ENCODE results near the gene GAL3ST2. TPM values are rescaled to one million over a fixed set of nuclear protein-coding genes. Genes with fewer than 3 reads are reported as not detected.
A peak's percentile ranks its signal among the peaks of the same experiment; 100 is the strongest.
"Not testable (repeated sequence)": the region's sequence is repeated elsewhere in the genome, so short reads cannot be mapped to it uniquely, and the experiment has no call there.

The GAL3ST2 gene
- total RNA-seq, 6 experiments from 2014 or later = 0.53 to 0.83 (median 0.70) TPM; not detected in 3

DNA sequence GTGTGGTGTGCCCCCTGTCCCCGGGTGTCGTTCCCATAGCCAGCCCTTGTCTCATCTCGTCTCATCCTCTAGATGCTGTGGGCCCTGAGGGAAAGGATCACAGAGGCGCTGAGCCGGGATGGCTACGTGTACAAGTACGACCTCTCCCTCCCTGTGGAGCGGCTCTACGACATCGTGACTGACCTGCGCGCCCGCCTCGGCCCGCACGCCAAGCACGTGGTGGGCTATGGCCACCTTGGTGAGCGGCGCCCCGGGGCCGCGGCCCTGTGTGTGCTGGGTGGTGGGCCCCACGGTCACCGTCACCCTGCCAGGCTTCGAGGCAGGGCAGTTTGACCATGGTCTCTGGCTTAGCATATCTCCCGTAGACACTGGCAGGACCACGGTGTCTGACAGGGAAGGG is 20.8 kb upstream of the GAL3ST2 start:
- Histone ChIP-seq H3K27me3 (no peaks in the 10 kb centered on the region), H3K36me3 (peaks cover 0 to 24% (median 9%) of the 10 kb centered on the region in 4 donors), H3K9me3 (no peaks in the 10 kb centered on the region), H3K27ac (no peak overlapping the region), H3K4me1 (no peaks in the 10 kb centered on the region), H3K4me3 (no peak overlapping the region)
- ATAC-seq = no peak
- no peak for DNase-seq
- TF ChIP-seq POLR2A (IDR thresholded peaks at IDR 0.05) = no peak
- TF ChIP-seq, protein P1, sequence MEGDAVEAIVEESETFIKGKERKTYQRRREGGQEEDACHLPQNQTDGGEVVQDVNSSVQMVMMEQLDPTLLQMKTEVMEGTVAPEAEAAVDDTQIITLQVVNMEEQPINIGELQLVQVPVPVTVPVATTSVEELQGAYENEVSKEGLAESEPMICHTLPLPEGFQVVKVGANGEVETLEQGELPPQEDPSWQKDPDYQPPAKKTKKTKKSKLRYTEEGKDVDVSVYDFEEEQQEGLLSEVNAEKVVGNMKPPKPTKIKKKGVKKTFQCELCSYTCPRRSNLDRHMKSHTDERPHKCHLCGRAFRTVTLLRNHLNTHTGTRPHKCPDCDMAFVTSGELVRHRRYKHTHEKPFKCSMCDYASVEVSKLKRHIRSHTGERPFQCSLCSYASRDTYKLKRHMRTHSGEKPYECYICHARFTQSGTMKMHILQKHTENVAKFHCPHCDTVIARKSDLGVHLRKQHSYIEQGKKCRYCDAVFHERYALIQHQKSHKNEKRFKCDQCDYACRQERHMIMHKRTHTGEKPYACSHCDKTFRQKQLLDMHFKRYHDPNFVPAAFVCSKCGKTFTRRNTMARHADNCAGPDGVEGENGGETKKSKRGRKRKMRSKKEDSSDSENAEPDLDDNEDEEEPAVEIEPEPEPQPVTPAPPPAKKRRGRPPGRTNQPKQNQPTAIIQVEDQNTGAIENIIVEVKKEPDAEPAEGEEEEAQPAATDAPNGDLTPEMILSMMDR (IDR thresholded peaks at IDR 0.05) = no peak
- 91% methylated on average over 7 of the region's 27 CpGs for WGBS (ENCODE audit: insufficient coverage, low coverage, low lambda C conversion rate, missing lambda C conversion rate)
- intact Hi-C loops (cut with DNase I) = no loop called here

DNA sequence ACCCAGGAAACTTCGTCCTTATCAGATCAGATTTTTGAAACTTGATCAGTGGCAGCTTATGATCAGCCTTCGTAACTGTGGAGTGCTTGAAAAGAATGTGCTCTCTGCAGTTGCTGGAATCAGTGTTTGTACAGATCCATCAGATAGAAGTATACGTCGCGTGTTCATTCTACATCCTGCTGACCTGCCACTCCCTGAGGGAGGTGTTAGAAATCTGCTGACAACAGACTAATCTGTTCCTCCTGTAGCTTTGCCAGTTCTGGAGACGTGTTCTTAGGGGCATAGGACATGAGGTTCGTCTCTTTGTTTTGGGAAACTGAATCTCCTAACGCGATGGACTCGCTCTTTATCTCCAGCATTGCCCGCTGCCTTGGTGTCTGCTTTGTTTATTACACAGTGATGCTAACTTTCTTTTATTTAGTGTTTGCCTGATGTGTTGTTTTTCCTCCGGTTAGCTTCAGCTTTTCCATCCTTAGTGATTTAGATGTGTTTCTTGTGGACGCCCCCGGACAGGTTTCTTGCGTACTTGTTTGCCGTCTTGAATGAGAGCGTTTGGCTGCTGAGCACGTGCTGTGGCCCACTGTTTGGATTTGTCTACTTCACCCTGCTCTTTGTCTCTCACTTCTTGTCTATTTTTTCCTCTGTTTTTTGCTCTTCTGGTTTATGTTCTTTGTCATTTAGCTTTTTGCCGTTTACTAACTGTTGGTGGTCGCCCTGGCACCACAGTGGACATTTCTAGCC is 17.4 kb upstream of the GAL3ST2 start:
- whole genome bisulfite sequencing (ENCODE audit: insufficient coverage, low coverage, low lambda C conversion rate, missing lambda C conversion rate) = 70% methylated on average over 19 of the region's 20 CpGs
- H3K4me1 ChIP-seq = no peaks in the 10 kb centered on the region
- H3K36me3 ChIP-seq = peaks cover 0 to 24% (median 6%) of the 10 kb centered on the region in 4 donors
- no peak overlapping the region for H3K27ac ChIP-seq
- no peaks in the 10 kb centered on the region for H3K27me3 ChIP-seq
- no peaks in the 10 kb centered on the region for H3K9me3 ChIP-seq
- TF ChIP-seq, protein P1 (IDR thresholded peaks at IDR 0.05) = no peak
- TF ChIP-seq POLR2A (IDR thresholded peaks at IDR 0.05) = no peak
- DNase-seq (no peak), ATAC-seq (peak in 2 of 4 donors; percentile 34 to 35)
- H3K4me3 ChIP-seq = no peak overlapping the region
- intact Hi-C loops (cut with DNase I) = no loop called here

DNA sequence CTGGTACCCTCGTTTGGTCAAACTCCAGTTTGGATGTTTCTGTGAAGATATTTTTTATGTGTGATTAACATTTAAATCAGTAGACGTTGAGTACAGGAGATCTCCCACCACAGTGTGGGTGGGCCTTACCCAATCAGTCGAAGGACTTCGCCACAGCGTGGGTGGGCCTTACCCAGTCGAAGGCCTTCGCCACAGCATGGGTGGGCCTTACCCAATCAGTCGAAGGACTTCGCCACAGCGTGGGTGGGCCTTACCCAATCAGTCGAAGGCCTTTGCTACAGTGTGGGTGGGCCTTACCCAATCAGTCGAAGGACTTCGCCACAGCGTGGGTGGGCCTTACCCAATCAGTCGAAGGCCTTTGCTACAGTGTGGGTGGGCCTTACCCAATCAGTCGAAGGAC is 16.7 kb upstream of the GAL3ST2 start:
- intact Hi-C loops (cut with DNase I); H3K27me3 ChIP-seq; DNase-seq; H3K9me3 ChIP-seq; H3K27ac ChIP-seq; H3K4me1 ChIP-seq; H3K4me3 ChIP-seq; ATAC-seq: not testable (repeated sequence)
- peaks cover 0 to 20% (median 6%) of the 10 kb centered on the region in 4 donors for H3K36me3 ChIP-seq
- 87% methylated on average over 6 of the region's 16 CpGs for WGBS (ENCODE audit: insufficient coverage, low coverage, low lambda C conversion rate, missing lambda C conversion rate)

DNA sequence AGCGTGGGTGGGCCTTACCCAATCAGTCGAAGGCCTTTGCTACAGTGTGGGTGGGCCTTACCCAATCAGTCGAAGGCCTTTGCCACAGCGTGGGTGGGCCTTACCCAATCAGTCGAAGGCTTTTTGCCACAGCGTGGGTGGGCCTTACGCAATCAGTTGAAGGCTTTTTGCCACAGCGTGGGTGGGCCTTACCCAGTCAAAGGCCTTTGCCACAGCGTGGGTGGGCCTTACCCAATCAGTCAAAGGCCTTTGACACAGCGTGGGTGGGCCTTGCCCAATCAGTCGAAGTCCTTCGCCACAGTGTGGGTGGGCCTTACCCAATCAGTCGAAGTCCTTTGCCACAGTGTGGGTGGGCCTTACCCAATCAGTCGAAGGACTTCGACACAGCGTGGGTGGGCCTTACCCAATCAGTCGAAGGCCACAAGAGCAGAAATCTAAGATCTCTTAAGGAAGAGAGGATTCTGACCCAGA is 16.3 kb upstream of the GAL3ST2 start:
- no CpG with 5 or more reads among the region's 17 CpGs for WGBS (ENCODE audit: insufficient coverage, low coverage, low lambda C conversion rate, missing lambda C conversion rate)
- no peak for ATAC-seq
- intact Hi-C loops (cut with DNase I) = no loop called here
- H3K36me3 ChIP-seq = peaks cover 0 to 19% (median 6%) of the 10 kb centered on the region in 4 donors
- no peaks in the 10 kb centered on the region for H3K9me3 ChIP-seq
- H3K4me3 ChIP-seq = no peak overlapping the region
- H3K27ac ChIP-seq = no peak overlapping the region
- no peak for TF ChIP-seq POLR2A (IDR thresholded peaks at IDR 0.05)
- TF ChIP-seq, protein P1 (IDR thresholded peaks at IDR 0.05) = no peak
- no peaks in the 10 kb centered on the region for H3K4me1 ChIP-seq
- H3K27me3 ChIP-seq = no peaks in the 10 kb centered on the region
- no peak for DNase-seq

DNA sequence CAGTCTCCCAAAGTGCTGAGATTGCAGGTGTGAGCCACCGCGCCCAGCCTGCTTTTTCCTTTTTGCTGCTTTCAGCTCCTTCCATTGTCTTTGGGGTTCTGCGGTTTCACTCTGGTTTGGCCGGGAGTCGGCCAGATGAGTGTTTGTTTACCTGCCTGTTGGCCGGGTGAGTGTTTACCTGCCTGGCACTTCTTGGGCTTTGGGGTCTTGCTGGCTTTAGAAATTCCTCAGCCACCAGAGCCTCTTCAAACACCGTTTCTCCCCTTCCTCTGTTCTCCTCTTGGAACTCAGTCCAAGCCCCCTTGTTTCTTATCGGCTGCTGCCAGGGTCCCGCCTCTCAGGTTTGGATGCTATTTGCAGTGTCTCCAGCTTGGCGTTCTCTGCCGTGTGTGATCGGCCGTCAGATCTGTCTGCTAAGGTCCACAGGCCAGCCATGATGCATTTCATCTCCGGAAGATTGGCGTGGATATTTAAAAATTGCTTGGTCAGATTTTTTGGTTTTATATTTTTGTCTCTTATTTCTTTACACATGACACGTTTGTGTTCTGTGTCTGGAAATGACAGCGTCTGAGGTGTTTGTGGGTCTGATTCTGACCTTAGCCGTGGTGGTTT is 14.2 kb upstream of the GAL3ST2 start:
- WGBS (ENCODE audit: insufficient coverage, low coverage, low lambda C conversion rate, missing lambda C conversion rate) = 58% methylated on average over 16 of the region's 18 CpGs
- no peak overlapping the region for H3K27ac ChIP-seq

More for the DNA sequence above, 14.2 kb upstream of the GAL3ST2 start:
- no peak for DNase-seq
- Histone ChIP-seq H3K36me3 (peaks cover 0 to 7% (median 0%) of the 10 kb centered on the region in 4 donors), H3K9me3 (no peaks in the 10 kb centered on the region), H3K4me3 (no peak overlapping the region), H3K4me1 (no peaks in the 10 kb centered on the region), H3K27me3 (no peaks in the 10 kb centered on the region)
- TF ChIP-seq, protein P1 (IDR thresholded peaks at IDR 0.05) = no peak
- TF ChIP-seq POLR2A (IDR thresholded peaks at IDR 0.05) = no peak
- ATAC-seq = peak; percentile 26 to 44 (median 38)
- intact Hi-C loops (cut with DNase I) = no loop called here
